MM.1S (cell line): ENCODE results near the gene LRRC19.

Source experiments
- DNase-seq: peaks from one replicate; pipeline ENCODE4 v3.0.0-alpha.2; 2015
- H2AFZ ChIP-seq: fragments of 300-600 bp; sonication (generic); 2 replicates; pipeline ENCODE4 v1.6.0; 2016; ENCODE audit warnings: antibody characterized with exemption, low read length
- H3F3A ChIP-seq: fragments of 300-600 bp; sonication (generic); 2 replicates; pipeline ENCODE4 v1.6.1; 2016; ENCODE audit warnings: mild to moderate bottlenecking, antibody characterized with exemption, low read length, moderate library complexity, mixed read lengths; ENCODE audit not compliant: insufficient read depth
- H3K27ac ChIP-seq: fragments of 300-600 bp; sonication (generic); 2 replicates; pipeline ENCODE4 v1.5.1; 2016; ENCODE audit warnings: mild to moderate bottlenecking, low read length
- H3K27me3 ChIP-seq: fragments of 300-600 bp; sonication (generic); replicated peaks from 2 replicates; pipeline ENCODE4 v1.6.0; 2016; ENCODE audit warnings: low read length; ENCODE audit not compliant: insufficient read depth
- H3K36me3 ChIP-seq: fragments of 300-600 bp; sonication (generic); replicated peaks from 2 replicates; pipeline ENCODE4 v1.6.1; 2016; ENCODE audit warnings: mild to moderate bottlenecking, low read length, mixed read lengths; ENCODE audit not compliant: insufficient read depth
- H3K4me1 ChIP-seq: fragments of 300-600 bp; sonication (generic); 2 replicates; pipeline ENCODE4 v1.6.1; 2016; ENCODE audit warnings: low read length, mixed read lengths
- H3K4me2 ChIP-seq: fragments of 300-600 bp; sonication (generic); 2 replicates; pipeline ENCODE4 v1.6.0; 2016; ENCODE audit warnings: low read depth, low read length
- H3K4me3 ChIP-seq: fragments of 300-600 bp; sonication (generic); 2 replicates; pipeline ENCODE4 v1.5.1; 2016; ENCODE audit warnings: low read length, mixed read lengths
- H3K79me2 ChIP-seq: fragments of 300-600 bp; sonication (generic); 2 replicates; pipeline ENCODE4 v1.6.1; 2016; ENCODE audit warnings: mixed run types, low read length, mixed read lengths
- H3K9ac ChIP-seq: fragments of 300-600 bp; sonication (generic); 2 replicates; pipeline ENCODE4 v1.6.1; 2016; ENCODE audit warnings: low read length, mixed read lengths
- H3K9me2 ChIP-seq: fragments of 300-600 bp; sonication (generic); replicated peaks from 2 replicates; pipeline ENCODE4 v1.6.1; 2016; ENCODE audit warnings: mild to moderate bottlenecking, low read length, mixed read lengths; ENCODE audit not compliant: insufficient read depth
- H3K9me3 ChIP-seq: fragments of 300-600 bp; sonication (generic); replicated peaks from 2 replicates; pipeline ENCODE4 v1.6.1; 2016; ENCODE audit warnings: mild to moderate bottlenecking, low read length, mixed read lengths; ENCODE audit not compliant: insufficient read depth
- H4K20me1 ChIP-seq: fragments of 300-600 bp; sonication (generic); 2 replicates; pipeline ENCODE4 v1.6.1; 2016; ENCODE audit warnings: mild to moderate bottlenecking, low read length, moderate library complexity, mixed read lengths; ENCODE audit not compliant: insufficient read depth
- EZH2 ChIP-seq: fragments of 300-600 bp; sonication (generic); optimal IDR thresholded peaks from 2 replicates; pipeline ENCODE3; 2017; ENCODE audit warnings: low read depth, mild to moderate bottlenecking, antibody characterized with exemption, low read length, mixed read lengths
- EZH2phosphoT487 ChIP-seq: fragments of 300-600 bp; sonication (generic); IDR thresholded peaks from 2 replicates; pipeline ENCODE4 v1.6.1; 2018; ENCODE audit warnings: antibody characterized with exemption, low read length
- TF ChIP-seq, protein P1 (sequence below): fragments of 300-600 bp; sonication (generic); IDR thresholded peaks from 2 replicates; pipeline ENCODE4 v1.5.1; 2016; ENCODE audit warnings: antibody characterized with exemption, low read length, mixed read lengths

The LRRC19 gene

DNA sequence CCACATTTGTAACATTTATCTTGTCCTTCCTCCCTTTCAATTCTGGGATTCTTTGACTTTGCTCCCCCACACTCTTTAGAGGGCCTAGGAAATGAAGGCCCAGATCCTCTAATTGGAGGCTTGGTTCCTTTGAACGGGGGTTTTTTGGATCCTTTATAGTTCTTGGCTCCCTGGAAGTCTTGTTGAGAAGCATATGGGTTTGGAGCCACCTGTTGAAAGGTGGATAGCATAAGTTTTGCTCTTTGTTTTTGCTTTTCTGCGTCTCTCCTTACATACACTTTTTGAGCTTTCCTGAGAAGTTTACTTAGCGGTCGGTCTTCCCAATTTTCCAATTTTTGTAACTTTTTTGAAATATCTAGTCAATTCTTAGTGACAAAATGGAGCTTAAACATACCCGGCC lies 31.5 kb downstream of the LRRC19 start:
- H3K4me3 ChIP-seq: no peak overlapping the region
- TF ChIP-seq, protein P1, sequence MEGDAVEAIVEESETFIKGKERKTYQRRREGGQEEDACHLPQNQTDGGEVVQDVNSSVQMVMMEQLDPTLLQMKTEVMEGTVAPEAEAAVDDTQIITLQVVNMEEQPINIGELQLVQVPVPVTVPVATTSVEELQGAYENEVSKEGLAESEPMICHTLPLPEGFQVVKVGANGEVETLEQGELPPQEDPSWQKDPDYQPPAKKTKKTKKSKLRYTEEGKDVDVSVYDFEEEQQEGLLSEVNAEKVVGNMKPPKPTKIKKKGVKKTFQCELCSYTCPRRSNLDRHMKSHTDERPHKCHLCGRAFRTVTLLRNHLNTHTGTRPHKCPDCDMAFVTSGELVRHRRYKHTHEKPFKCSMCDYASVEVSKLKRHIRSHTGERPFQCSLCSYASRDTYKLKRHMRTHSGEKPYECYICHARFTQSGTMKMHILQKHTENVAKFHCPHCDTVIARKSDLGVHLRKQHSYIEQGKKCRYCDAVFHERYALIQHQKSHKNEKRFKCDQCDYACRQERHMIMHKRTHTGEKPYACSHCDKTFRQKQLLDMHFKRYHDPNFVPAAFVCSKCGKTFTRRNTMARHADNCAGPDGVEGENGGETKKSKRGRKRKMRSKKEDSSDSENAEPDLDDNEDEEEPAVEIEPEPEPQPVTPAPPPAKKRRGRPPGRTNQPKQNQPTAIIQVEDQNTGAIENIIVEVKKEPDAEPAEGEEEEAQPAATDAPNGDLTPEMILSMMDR: no peak
- TF ChIP-seq EZH2phosphoT487 (no peak), EZH2 (no peak)
- H3K27ac ChIP-seq: no peak overlapping the region
- H3K36me3 ChIP-seq: no peaks in the 10 kb centered on the region
- H3K9me2 ChIP-seq: no peaks in the 10 kb centered on the region
- no peak overlapping the region for H2AFZ ChIP-seq
- no peaks in the 10 kb centered on the region for H3K9me3 ChIP-seq
- no peaks in the 10 kb centered on the region for H3K79me2 ChIP-seq
- no peaks in the 10 kb centered on the region for H3K4me1 ChIP-seq
- H4K20me1 ChIP-seq: no peaks in the 10 kb centered on the region
- DNase-seq: no peak
- no peak overlapping the region for H3K4me2 ChIP-seq
- H3K9ac ChIP-seq: no peak overlapping the region
- no peaks in the 10 kb centered on the region for H3F3A ChIP-seq
- H3K27me3 ChIP-seq: no peaks in the 10 kb centered on the region

DNA sequence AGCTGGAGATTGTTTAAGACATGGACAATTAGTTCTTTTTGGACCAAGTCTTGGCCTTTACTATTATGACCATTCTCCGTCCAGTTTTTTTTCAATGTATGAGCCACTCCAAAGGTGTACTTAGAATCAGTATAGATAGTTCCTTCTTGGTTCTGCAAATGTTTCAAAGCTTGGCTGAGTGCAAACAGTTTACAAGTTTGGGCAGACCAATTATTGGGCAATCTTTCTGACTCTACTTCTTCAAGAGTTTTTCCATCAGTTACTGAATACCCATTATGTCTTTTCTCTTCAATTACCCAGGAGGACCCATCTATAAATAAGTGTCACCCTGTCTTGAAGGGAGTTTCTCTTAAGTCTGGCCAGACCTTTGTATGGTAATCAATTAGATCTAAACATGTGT lies 33.8 kb downstream of the LRRC19 start:
- Histone ChIP-seq H3K27ac (no peak overlapping the region), H3K27me3 (no peaks in the 10 kb centered on the region), H3K79me2 (no peaks in the 10 kb centered on the region), H3K9me2 (no peaks in the 10 kb centered on the region), H2AFZ (no peak overlapping the region), H3K4me3 (no peak overlapping the region), H4K20me1 (no peaks in the 10 kb centered on the region), H3K4me2 (no peak overlapping the region), H3K9ac (no peak overlapping the region), H3F3A (no peaks in the 10 kb centered on the region), H3K9me3 (no peaks in the 10 kb centered on the region), H3K36me3 (no peaks in the 10 kb centered on the region), H3K4me1 (no peaks in the 10 kb centered on the region)
- DNase-seq: no peak
- TF ChIP-seq EZH2 (no peak), EZH2phosphoT487 (no peak)
- TF ChIP-seq, protein P1: no peak

DNA sequence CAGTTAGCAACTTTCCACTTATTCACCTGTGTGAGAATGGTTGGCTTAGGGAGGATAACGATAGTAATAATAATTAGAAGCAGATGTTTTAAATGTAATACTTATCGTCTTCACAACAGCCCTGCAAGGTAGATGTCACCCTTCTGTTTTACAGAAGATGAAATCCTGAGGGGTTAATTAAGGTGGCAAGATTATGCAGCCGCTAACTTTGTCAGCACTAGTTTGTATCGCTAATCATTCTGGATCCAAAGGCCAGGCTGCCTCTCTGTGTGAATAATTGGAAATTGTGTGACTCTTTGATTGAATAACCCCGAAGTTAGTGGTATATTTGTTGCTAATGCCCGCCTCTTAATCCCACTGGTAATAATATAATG lies 48.6 kb downstream of the LRRC19 start:
- TF ChIP-seq, protein P1: no peak
- TF ChIP-seq EZH2phosphoT487 (no peak), EZH2 (no peak)
- Histone ChIP-seq H3K27ac (peak overlapping the region; percentile 68; the same call in 1 of the 2 replicates), H3K79me2 (peaks cover 6% of the 10 kb centered on the region), H3K9me3 (no peaks in the 10 kb centered on the region), H3K4me3 (peak overlapping the region; percentile 72), H3K4me2 (peak overlapping the region; percentile 65), H3K4me1 (no peaks in the 10 kb centered on the region), H3K27me3 (no peaks in the 10 kb centered on the region), H3K36me3 (no peaks in the 10 kb centered on the region), H4K20me1 (no peaks in the 10 kb centered on the region), H3F3A (no peaks in the 10 kb centered on the region), H3K9me2 (no peaks in the 10 kb centered on the region), H3K9ac (peak overlapping the region; percentile 75), H2AFZ (peak overlapping the region; percentile 61)
- no peak for DNase-seq
